Ramos (cell line): Measurements from ENCODE around the gene PCDHB8.
"Not testable (repeated sequence)": the region's sequence is repeated elsewhere in the genome, so short reads cannot be mapped to it uniquely, and the experiment has no call there.

ENCODE experiments used
- in situ Hi-C: fragments of 300-500 bp; cut with MboI; formaldehyde crosslinking; loops from one replicate; pipeline ENCODE4 v1.14.3; 2022; ENCODE audit warnings: low sequenced_read_pairs; ENCODE audit not compliant: unreplicated experiment

The PCDHB8 gene

GRCh38 chr5:141177577-141178191 lies at the start of gene PCDHB8:
Gene PCDHB8, plus strand, starts transcription at chr5:141177790. Its CDS starts 245 bp downstream, at chr5:141178035.
- in situ Hi-C loops, result not testable (repeated sequence)

- in situ Hi-C loops, result no loop called here
These were observed 42.4 kb upstream of the PCDHB8 start, which contains the start of gene PCDHB5 for GRCh38 chr5:141135030-141135717. Gene PCDHB5, plus strand, starts transcription at chr5:141135206. Its CDS starts 229 bp downstream, at chr5:141135435.

- in situ Hi-C loops, result no loop called here
These were observed 41.8 kb upstream of the PCDHB8 start for GRCh38 chr5:141135718-141136266.

GRCh38 chr5:141137346-141137745 lies 40.2 kb upstream of the PCDHB8 start:
- in situ Hi-C loops, result not testable (repeated sequence)

DNA sequence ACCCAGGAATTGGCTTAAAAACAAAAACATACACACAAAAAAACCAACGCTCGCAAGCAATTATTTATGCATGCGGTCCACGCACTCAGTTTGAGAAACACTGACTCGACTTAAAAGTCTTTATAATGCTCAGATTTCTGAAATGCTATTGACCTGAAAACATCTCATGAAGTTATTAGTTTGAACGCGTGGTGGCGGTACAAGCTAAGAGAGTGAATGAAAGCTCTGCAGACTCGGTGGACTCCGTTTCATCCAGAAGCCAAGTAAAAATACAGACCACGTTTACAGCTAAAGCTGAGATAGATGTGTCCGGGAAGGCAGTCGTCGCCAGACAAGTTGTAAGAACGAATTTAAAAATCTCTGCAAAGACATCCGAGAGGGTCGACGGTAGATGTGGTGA lies 27.8 kb upstream of the PCDHB8 start, which contains the start of gene PCDHB6:
Gene PCDHB6 (plus strand): TSS at position 246 of the 400 bp plus-strand sequence. CDS start 201 bp downstream, outside the sequence.
- in situ Hi-C loops, result no loop called here

DNA sequence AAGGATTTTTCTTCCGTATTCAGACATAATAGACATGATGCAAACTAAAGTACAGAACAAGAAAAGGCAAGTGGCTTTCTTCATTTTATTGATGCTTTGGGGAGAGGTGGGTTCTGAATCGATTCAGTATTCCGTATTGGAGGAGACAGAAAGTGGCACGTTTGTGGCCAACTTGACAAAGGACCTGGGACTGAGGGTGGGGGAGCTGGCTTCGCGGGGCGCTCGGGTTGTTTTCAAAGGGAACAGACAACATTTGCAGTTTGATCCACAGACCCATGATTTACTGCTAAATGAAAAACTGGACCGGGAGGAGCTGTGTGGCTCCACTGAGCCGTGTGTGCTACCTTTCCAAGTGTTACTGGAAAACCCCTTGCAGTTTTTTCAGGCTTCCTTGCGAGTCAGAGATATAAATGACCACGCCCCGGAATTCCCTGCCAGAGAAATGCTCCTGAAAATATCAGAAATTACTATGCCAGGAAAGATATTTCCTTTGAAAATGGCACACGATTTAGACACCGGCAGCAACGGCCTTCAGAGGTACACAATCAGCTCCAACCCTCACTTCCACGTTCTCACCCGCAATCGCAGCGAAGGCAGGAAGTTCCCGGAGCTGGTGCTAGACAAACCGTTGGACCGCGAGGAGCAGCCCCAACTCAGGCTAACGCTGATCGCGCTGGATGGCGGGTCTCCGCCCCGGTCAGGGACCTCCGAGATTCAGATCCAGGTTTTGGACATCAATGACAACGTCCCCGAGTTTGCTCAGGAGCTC lies 27.2 kb upstream of the PCDHB8 start:
- in situ Hi-C loops, result no loop called here

DNA sequence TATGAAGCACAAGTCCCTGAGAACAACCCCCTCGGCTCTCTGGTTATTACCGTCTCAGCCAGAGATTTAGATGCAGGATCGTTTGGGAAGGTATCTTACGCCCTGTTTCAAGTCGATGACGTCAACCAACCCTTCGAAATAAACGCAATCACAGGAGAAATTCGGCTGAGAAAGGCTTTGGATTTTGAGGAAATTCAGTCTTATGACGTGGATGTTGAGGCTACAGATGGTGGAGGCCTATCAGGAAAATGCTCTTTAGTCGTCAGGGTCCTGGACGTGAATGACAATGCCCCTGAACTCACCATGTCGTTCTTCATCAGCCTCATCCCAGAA lies 26.6 kb upstream of the PCDHB8 start:
- in situ Hi-C loops, result no loop called here

GRCh38 chr5:141151632-141152031 lies 26.0 kb upstream of the PCDHB8 start:
- in situ Hi-C loops, result not testable (repeated sequence)

- in situ Hi-C loops, result not testable (repeated sequence)
These were observed 25.5 kb upstream of the PCDHB8 start for GRCh38 chr5:141152096-141152495.

- in situ Hi-C loops, result no loop called here
These were observed 21.8 kb upstream of the PCDHB8 start for GRCh38 chr5:141155540-141156374.

DNA sequence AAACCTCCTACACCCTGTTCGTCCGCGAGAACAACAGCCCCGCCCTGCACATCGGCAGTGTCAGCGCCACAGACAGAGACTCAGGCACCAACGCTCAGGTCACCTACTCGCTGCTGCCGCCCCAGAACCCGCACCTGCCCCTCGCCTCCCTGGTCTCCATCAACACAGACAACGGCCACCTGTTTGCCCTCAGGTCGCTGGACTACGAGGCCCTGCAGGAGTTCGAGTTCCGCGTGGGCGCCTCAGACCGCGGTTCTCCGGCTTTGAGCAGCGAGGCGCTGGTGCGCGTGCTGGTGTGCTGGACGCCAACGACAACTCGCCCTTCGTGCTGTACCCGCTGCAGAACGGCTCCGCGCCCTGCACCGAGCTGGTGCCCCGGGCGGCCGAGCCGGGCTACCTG lies 20.2 kb upstream of the PCDHB8 start:
- in situ Hi-C loops, result not testable (repeated sequence)

- in situ Hi-C loops, result not testable (repeated sequence)
These were observed 19.7 kb upstream of the PCDHB8 start for GRCh38 chr5:141157901-141158300.

- in situ Hi-C loops, result no loop called here
These were observed 5.0 kb upstream of the PCDHB8 start, which contains the start of gene PCDHB7 for GRCh38 chr5:141172381-141173204. Gene PCDHB7, plus strand, starts transcription at chr5:141172644. Its CDS starts 192 bp downstream, at chr5:141172836.

- in situ Hi-C loops, result not testable (repeated sequence)
These were observed 3.1 kb upstream of the PCDHB8 start for GRCh38 chr5:141174291-141175104.

DNA sequence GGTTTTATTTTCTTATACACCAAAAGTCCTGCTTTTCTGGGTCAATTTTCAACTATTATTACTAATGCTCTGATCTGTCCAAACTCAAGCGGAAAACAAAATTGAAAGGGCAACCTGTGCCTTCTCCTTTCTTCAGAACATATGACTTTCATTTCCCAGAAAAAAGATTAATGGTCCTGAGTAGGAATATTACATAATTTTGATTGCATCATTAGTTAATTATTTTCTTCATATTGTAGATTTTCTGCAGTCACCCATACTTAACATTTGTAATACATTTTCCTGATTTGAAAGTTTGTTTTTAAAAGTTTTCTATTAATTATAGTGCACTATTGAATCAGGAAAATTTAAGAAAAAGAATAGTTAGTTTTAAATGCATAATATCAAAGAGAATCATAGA lies 1.7 kb upstream of the PCDHB8 start:
- in situ Hi-C loops, result no loop called here

DNA sequence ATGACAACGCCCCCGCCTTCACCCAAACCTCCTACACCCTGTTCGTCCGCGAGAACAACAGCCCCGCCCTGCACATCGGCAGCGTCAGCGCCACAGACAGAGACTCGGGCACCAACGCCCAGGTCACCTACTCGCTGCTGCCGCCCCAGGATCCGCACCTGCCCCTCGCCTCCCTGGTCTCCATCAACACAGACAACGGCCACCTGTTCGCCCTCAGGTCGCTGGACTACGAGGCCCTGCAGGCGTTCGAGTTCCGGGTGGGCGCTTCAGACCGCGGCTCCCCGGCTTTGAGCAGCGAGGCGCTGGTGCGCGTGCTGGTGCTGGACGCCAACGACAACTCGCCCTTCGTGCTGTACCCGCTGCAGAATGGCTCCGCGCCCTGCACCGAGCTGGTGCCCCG lies 1.8 kb downstream of the PCDHB8 start:
- in situ Hi-C loops, result not testable (repeated sequence)

DNA sequence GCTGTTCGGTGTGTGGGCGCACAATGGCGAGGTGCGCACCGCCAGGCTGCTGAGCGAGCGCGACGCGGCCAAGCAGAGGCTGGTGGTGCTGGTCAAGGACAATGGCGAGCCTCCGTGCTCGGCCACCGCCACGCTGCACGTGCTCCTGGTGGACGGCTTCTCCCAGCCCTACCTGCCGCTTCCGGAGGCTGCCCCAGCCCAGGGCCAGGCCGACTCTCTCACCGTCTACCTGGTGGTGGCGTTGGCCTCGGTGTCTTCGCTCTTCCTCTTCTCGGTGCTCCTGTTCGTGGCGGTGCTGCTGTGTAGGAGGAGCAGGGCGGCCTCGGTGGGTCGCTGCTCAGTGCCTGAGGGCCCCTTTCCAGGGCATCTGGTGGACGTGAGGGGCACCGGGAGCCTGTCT lies 2.3 kb downstream of the PCDHB8 start:
- in situ Hi-C loops, result not testable (repeated sequence)

GRCh38 chr5:141180313-141180712 lies 2.7 kb downstream of the PCDHB8 start:
- in situ Hi-C loops, result no loop called here
